ENCODE data around the gene CNIH2.

CNIH2 gene

DNA sequence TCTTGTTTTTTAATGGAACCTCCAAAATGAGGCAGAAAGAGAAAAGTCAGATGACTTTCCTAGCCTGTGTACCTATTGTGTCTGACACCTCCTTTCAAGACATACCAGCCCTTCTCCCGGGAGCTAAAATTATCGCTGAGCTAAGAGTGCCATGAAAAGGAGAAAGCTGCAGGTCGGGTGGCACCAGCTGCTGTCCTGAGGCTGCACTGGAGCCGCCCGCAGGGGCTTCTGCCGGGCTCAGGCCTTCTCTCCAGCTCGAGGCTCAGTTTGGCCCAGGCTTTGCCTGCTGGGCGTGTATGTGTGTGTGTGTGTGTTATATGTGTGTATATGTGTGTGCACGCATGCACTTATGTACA, 37.2 kb upstream of the CNIH2 start:
- no peak for DNase-seq (ENCODE audit: low read depth, low spot score)
- TF ChIP-seq, protein P1, sequence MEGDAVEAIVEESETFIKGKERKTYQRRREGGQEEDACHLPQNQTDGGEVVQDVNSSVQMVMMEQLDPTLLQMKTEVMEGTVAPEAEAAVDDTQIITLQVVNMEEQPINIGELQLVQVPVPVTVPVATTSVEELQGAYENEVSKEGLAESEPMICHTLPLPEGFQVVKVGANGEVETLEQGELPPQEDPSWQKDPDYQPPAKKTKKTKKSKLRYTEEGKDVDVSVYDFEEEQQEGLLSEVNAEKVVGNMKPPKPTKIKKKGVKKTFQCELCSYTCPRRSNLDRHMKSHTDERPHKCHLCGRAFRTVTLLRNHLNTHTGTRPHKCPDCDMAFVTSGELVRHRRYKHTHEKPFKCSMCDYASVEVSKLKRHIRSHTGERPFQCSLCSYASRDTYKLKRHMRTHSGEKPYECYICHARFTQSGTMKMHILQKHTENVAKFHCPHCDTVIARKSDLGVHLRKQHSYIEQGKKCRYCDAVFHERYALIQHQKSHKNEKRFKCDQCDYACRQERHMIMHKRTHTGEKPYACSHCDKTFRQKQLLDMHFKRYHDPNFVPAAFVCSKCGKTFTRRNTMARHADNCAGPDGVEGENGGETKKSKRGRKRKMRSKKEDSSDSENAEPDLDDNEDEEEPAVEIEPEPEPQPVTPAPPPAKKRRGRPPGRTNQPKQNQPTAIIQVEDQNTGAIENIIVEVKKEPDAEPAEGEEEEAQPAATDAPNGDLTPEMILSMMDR (IDR thresholded peaks at IDR 0.05; ENCODE audit: low read depth, low read length) = no peak
- in situ Hi-C loops (cut with HindIII; ENCODE audit: low sequenced_read_pairs) = no loop called here
- H3K4me3 ChIP-seq (ENCODE audit: low read depth, low read length) = no peak overlapping the region

DNA sequence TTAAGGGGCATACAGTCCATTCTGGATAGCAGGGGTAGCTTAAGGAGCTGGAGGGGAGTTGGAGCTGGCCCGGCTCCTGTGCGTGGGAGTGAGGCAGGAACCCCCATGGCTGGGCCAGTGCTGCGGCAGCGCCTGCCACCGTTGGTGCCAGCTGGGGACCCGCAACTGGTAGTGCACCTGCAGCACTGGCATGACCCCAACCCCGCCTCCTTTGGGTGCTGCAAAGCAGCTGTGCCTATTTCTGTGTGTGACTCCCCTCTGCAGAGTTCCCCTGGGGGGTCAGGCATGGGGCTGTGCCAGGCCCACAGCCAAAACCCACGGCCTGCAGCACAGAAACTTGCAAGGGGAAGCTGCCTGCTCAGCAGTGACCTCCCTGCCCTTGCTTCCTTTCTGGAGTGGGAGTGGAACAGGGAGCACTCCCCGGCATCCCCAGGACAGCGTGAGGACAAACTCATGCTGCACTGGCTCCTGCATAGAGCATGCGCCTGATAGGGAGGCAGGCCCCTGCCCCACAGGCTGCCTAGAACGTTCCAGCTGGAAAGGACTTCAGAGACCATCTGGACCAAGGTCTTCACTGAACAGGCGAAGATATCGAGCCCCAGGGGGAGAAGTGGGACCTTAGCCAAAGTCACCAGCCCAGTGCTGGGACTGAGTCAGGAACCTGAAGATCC, 35.7 kb upstream of the CNIH2 start:
- H3K4me3 ChIP-seq (ENCODE audit: low read depth, low read length) = no peak overlapping the region
- TF ChIP-seq, protein P1 (IDR thresholded peaks at IDR 0.05; ENCODE audit: low read depth, low read length) = no peak
- in situ Hi-C loops (cut with HindIII; ENCODE audit: low sequenced_read_pairs) = no loop called here
- no peak for DNase-seq (ENCODE audit: low read depth, low spot score)

DNA sequence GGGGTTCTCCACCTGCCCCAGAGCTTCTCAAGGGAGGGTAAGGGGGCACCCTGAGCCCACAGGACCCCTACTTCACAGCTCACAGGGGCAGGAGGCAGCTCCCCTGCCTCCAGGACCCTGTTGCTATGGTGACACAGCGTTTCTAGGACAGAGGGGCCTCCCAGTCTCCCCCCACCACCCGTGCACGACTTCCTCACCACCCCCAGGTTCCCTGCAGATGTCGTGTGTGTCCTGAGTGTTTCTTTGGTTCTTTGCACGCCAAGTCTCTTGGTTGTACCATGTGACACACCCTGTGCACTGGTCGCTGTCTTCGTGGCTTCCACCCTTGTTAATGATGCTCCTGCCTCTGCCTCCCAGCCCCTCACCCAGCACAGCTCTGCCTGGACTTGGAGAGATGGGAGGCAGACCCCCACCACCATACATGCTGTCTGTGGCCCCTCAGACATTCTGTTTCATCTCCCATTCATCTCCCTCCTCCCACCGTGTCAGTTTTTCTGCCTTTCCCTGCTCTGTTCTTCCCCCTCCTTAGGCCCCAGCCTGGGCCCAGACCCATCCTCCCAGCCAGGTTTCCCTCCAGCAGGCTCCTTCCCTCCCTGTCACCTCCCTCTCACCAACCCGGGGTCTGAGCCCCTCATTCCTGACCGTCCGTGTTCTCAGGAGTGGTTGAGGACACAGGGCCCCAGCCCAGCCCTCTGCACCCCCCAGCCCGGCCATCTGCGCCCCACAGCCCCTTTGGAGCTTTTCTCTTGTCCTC, 34.0 kb upstream of the CNIH2 start:
- TF ChIP-seq, protein P1 (IDR thresholded peaks at IDR 0.05; ENCODE audit: low read depth, low read length) = no peak
- H3K4me3 ChIP-seq (ENCODE audit: low read depth, low read length) = no peak overlapping the region
- DNase-seq (ENCODE audit: low read depth, low spot score) = no peak
- in situ Hi-C loops (cut with HindIII; ENCODE audit: low sequenced_read_pairs) = no loop called here

DNA sequence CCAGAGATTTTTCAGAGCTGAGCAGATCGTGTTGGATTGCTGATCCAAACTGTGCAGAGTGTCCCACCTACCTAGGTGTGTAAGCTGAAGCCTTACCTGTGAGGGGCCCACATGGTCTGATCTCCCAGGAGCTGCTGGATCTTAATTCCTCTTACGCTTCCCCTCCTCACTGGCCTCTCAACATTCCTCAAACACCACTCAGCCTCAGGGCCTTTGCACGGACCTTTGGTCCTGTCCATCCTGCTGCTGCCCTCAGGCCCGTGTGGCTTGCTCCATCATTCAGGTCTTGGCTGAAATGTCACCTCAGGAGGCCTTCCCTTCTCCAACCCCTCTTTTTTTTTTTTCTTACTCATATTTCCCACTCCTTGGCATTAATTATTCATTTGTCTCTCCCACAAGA, 30.7 kb upstream of the CNIH2 start:
- no peak overlapping the region for H3K4me3 ChIP-seq (ENCODE audit: low read depth, low read length)
- TF ChIP-seq, protein P1 (IDR thresholded peaks at IDR 0.05; ENCODE audit: low read depth, low read length) = no peak
- in situ Hi-C loops (cut with HindIII; ENCODE audit: low sequenced_read_pairs) = no loop called here
- DNase-seq (ENCODE audit: low read depth, low spot score) = no peak

DNA sequence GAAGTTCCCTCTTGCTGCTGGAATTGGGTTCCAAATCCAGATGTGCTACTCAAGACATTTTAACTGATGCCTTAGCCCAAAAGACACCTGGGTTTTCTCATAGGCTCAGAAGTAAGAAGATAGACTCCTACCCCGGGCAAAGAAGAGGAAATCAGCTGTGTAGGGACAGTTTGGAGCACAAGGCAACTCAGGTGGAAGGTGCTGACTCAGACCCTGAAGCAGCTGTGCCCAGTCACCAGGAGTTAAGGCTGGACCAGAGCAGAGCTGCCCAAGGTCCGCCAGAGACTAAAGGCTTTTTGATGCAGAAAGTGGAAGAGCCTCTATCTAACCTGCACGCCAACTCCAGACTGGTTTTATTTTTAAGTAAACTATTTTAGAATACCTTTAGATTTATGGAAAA, 30.2 kb upstream of the CNIH2 start:
- TF ChIP-seq, protein P1 (IDR thresholded peaks at IDR 0.05; ENCODE audit: low read depth, low read length) = no peak
- in situ Hi-C loops (cut with HindIII; ENCODE audit: low sequenced_read_pairs) = no loop called here
- H3K4me3 ChIP-seq (ENCODE audit: low read depth, low read length) = no peak overlapping the region
- DNase-seq (ENCODE audit: low read depth, low spot score) = no peak

DNA sequence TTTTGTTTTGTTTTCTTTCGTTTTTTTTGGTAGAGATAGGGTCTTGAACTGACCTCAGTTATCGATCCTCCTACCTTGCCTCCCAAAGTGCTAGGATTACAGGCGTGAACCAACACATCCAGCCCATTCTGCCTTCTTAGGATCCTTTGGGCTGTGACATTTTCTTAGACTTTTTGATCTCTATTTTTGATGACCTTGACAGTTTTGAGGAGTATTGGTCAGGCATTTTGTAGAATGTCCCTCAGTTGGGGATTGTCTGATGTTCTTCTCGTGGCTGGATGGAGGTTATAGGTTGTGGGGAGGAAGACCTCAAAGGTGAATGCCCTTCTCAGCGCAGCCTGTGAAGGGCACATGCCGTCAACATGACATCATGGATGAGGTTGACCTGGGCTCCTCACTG, 29.1 kb upstream of the CNIH2 start:
- TF ChIP-seq, protein P1 (IDR thresholded peaks at IDR 0.05; ENCODE audit: low read depth, low read length) = no peak
- in situ Hi-C loops (cut with HindIII; ENCODE audit: low sequenced_read_pairs) = no loop called here
- no peak overlapping the region for H3K4me3 ChIP-seq (ENCODE audit: low read depth, low read length)
- DNase-seq (ENCODE audit: low read depth, low spot score) = no peak
